ENCODE measurements around the gene AHNAK.

DNA sequence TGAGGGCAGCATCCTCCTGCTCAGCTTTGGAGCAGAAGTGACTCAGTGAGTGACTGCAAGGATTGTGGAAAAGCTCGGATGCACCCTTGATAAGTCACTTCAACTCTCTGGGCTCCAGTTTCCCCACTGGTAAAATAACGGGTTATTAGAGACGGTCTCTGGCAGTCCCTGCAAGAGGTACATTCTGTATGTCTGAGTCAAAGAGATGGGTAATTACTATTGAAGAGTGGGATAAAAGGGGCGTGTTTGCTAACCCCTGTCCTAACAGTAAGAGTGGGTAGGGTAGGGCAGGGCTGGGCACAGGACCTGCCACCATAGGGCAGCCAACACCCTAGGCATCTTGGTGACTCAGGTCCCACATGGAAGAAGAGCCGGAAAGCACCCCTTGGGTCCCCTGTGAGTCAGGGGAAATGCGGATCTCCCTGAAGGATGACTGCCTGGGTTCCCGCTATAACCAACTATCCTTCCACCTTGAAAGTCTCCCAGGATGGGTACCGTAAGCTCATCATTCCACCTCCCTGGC lies 7.3 kb upstream of the AHNAK start:
- TF ChIP-seq POLR2A (IDR thresholded peaks at IDR 0.05) = no peak
- TF ChIP-seq, protein P1, sequence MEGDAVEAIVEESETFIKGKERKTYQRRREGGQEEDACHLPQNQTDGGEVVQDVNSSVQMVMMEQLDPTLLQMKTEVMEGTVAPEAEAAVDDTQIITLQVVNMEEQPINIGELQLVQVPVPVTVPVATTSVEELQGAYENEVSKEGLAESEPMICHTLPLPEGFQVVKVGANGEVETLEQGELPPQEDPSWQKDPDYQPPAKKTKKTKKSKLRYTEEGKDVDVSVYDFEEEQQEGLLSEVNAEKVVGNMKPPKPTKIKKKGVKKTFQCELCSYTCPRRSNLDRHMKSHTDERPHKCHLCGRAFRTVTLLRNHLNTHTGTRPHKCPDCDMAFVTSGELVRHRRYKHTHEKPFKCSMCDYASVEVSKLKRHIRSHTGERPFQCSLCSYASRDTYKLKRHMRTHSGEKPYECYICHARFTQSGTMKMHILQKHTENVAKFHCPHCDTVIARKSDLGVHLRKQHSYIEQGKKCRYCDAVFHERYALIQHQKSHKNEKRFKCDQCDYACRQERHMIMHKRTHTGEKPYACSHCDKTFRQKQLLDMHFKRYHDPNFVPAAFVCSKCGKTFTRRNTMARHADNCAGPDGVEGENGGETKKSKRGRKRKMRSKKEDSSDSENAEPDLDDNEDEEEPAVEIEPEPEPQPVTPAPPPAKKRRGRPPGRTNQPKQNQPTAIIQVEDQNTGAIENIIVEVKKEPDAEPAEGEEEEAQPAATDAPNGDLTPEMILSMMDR (IDR thresholded peaks at IDR 0.05) = no peak

Measured in Peyer's patch (tissue), 4 donors.